GM12875 (cell line): ENCODE measurements around the gene NAIP.
"Not testable (repeated sequence)": the region's sequence is repeated elsewhere in the genome, so short reads cannot be mapped to it uniquely, and the experiment has no call there.

Experiments used
- H3K4me3 ChIP-seq: one replicate; pipeline ENCODE4 v1.5.1; 2011; ENCODE audit warnings: low read depth, low read length, control low read depth
- CTCF ChIP-seq: IDR thresholded peaks from 2 replicates; pipeline ENCODE4 v1.5.1; 2011; ENCODE audit warnings: low read depth, mild to moderate bottlenecking, control low read depth, inconsistent platforms, low read length, moderate library complexity, borderline replicate concordance; ENCODE audit not compliant: insufficient read depth

Gene NAIP

GRCh38 chr5:71025289-71025953 is at the start of gene NAIP:
TSS of gene NAIP (minus strand) at chr5:71025339. CDS start at chr5:71012915, 12,424 bp downstream.
- H3K4me3 ChIP-seq = not testable (repeated sequence)

- H3K4me3 ChIP-seq = not testable (repeated sequence)
Observed at GRCh38 chr5:71067262-71067928, 42.3 kb upstream of the NAIP start, which contains the start of gene GTF2H2. TSS of gene GTF2H2 (minus strand) at chr5:71067676. CDS start at chr5:71062763, 4,913 bp downstream.

- not testable (repeated sequence) for H3K4me3 ChIP-seq
Observed at GRCh38 chr5:71061322-71061721, 36.2 kb upstream of the NAIP start.

- H3K4me3 ChIP-seq = not testable (repeated sequence)
Observed at GRCh38 chr5:71059426-71059825, 34.3 kb upstream of the NAIP start.

GRCh38 chr5:71044808-71045207 is 19.7 kb upstream of the NAIP start:
- H3K4me3 ChIP-seq = not testable (repeated sequence)

GRCh38 chr5:71044128-71044527 is 19.0 kb upstream of the NAIP start:
- H3K4me3 ChIP-seq = not testable (repeated sequence)

- not testable (repeated sequence) for H3K4me3 ChIP-seq
Observed at GRCh38 chr5:71031046-71031776, 6.1 kb upstream of the NAIP start.

- not testable (repeated sequence) for H3K4me3 ChIP-seq
Observed at GRCh38 chr5:71020643-71021042, 4.5 kb downstream of the NAIP start.

GRCh38 chr5:71018376-71019005 is 6.6 kb downstream of the NAIP start:
- not testable (repeated sequence) for H3K4me3 ChIP-seq

- no peak overlapping the region for H3K4me3 ChIP-seq
- TF ChIP-seq CTCF = no peak
Observed at GRCh38 chr5:71014176-71014575, 11.0 kb downstream of the NAIP start.

GRCh38 chr5:71013575-71013974 is 11.6 kb downstream of the NAIP start:
- no peak overlapping the region for H3K4me3 ChIP-seq
- TF ChIP-seq CTCF = no peak

GRCh38 chr5:71011194-71011792 is 13.8 kb downstream of the NAIP start:
- H3K4me3 ChIP-seq = no peak overlapping the region

GRCh38 chr5:71006983-71007382 is 18.2 kb downstream of the NAIP start:
- H3K4me3 ChIP-seq = not testable (repeated sequence)

More at GRCh38 chr5:71011194-71011792, 13.8 kb downstream of the NAIP start:
- no peak for TF ChIP-seq CTCF

- not testable (repeated sequence) for H3K4me3 ChIP-seq
Observed at GRCh38 chr5:70984882-70985281, 40.3 kb downstream of the NAIP start.

GRCh38 chr5:70967220-70967619 is 57.9 kb downstream of the NAIP start:
- not testable (repeated sequence) for H3K4me3 ChIP-seq

GRCh38 chr5:70964531-70964930 is 60.6 kb downstream of the NAIP start:
- H3K4me3 ChIP-seq = not testable (repeated sequence)
